Measurements from ENCODE around the gene TMEM131L. TPM values are rescaled to one million over a fixed set of nuclear protein-coding genes. Genes with fewer than 3 reads are reported as not detected.
A peak's percentile ranks its signal among the peaks of the same experiment; 100 is the strongest.

Gene TMEM131L
- polyA plus RNA-seq, 3 donors, result 11.2 to 58.3 (median 26.0) TPM

DNA sequence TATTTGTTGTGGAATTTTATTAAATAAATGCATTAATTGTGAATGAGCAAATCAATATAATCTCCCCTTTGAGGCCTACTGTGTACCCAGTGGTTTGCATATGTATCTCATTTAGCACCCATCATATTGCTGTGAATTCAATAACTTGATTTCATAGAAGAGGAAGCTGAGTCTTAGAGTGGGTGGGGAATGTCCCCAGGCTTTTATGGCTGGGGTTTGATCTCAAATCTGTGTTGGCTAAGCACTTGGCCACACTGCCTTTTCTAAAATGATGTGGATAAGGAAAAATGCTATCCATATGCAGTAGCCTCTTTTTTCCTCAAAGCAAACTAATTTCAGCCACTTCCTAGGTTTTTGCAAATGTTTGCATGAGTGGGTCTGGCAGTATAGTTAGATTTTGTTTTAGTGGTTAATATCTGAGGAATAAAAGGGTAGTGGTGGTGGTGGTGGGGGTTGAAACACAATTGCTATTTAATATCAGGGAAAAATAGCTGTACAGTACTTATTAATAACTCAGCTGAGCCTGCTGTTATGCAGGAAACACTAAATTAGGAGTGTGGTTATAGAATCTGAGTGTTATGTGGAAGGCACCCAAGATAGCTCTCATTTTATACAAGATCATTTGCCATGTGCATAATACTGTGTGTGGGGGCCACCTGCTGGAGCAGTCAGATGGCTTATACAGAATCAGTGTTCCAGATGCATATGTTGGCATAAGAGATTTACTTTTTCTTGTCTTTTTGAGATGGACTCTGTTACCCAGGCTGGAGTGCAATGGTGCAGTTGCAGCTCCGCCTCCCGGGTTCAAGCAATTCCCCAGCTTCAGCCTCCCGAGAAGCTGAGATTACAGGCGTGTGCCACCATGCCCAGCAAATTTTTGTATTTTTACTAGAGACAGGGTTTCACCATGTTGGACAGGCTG, 108.0 kb downstream of the TMEM131L start:
- peaks cover 96% of the 10 kb centered on the region for H4K20me1 ChIP-seq (ENCODE audit: insufficient read depth, low read length)
- no peaks in the 10 kb centered on the region for H3K9me3 ChIP-seq (replicated peaks in 1 of 2; ENCODE audit: control insufficient read depth in 1 of 2, insufficient read depth in 1 of 2, low read length in 2 of 2)
- H3K4me2 ChIP-seq (replicated peaks; ENCODE audit: extremely low read depth, low read length, poor library complexity, severe bottlenecking), result no peak overlapping the region
- H2AFZ ChIP-seq (ENCODE audit: insufficient read depth, low read depth, low read length, poor library complexity, severe bottlenecking), result no peak overlapping the region
- intact Hi-C loops (cut with micrococcal nuclease), result loop anchor here in 1 of 2 donors (10.0 kb wide), 1 partner anchor 139 kb away; no protein-coding TSS in a partner anchor
- H3K4me3 ChIP-seq (replicated peaks in 1 of 3; ENCODE audit: low read depth in 2 of 3, low read length in 3 of 3), result no peak overlapping the region
- peak in 1 of 3 donors; percentile 15 for DNase-seq
- TF ChIP-seq, protein P1, sequence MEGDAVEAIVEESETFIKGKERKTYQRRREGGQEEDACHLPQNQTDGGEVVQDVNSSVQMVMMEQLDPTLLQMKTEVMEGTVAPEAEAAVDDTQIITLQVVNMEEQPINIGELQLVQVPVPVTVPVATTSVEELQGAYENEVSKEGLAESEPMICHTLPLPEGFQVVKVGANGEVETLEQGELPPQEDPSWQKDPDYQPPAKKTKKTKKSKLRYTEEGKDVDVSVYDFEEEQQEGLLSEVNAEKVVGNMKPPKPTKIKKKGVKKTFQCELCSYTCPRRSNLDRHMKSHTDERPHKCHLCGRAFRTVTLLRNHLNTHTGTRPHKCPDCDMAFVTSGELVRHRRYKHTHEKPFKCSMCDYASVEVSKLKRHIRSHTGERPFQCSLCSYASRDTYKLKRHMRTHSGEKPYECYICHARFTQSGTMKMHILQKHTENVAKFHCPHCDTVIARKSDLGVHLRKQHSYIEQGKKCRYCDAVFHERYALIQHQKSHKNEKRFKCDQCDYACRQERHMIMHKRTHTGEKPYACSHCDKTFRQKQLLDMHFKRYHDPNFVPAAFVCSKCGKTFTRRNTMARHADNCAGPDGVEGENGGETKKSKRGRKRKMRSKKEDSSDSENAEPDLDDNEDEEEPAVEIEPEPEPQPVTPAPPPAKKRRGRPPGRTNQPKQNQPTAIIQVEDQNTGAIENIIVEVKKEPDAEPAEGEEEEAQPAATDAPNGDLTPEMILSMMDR (IDR thresholded peaks at IDR 0.05), result peak; percentile 9
- no peaks in the 10 kb centered on the region for H3K27me3 ChIP-seq (ENCODE audit: control insufficient read depth in 2 of 2, insufficient read depth in 2 of 2, low read length in 2 of 2)
- H3K79me2 ChIP-seq (ENCODE audit: insufficient read depth, low read length), result peaks cover 32% of the 10 kb centered on the region
- Mint-ChIP-seq H3K27ac (peak overlapping the region in 1 of 7 donors; percentile 63), H3K4me1 (peaks cover 30% of the 10 kb centered on the region), H3K9me3 (peaks cover 0 to 2% (median 0%) of the 10 kb centered on the region in 7 donors), H3K4me3 (no peak overlapping the region), H3K27me3 (ENCODE audit: low read depth in 3 of 3) (no peaks in the 10 kb centered on the region), H3K36me3 (peaks cover 39 to 43% of the 10 kb centered on the region in 2 donors)
- H3K9ac ChIP-seq (ENCODE audit: insufficient read depth, low read length, poor library complexity, severe bottlenecking), result no peak overlapping the region
- peak overlapping the region in 1 of 2 donors; percentile 13 for H3K27ac ChIP-seq (ENCODE audit: low read depth in 1 of 2, low read length in 2 of 2)
- H3K36me3 ChIP-seq (replicated peaks in 1 of 2; ENCODE audit: control insufficient read depth in 1 of 2, insufficient read depth in 2 of 2, low read length in 2 of 2), result peaks cover 22 to 59% of the 10 kb centered on the region in 2 donors
- H3K4me1 ChIP-seq (ENCODE audit: control insufficient read depth in 1 of 2, insufficient read depth in 2 of 2, low read length in 2 of 2), result peaks cover 0 to 12% of the 10 kb centered on the region in 2 donors
- 93% methylated on average over 3 of the region's 4 CpGs for WGBS (ENCODE audit: insufficient coverage)

DNA sequence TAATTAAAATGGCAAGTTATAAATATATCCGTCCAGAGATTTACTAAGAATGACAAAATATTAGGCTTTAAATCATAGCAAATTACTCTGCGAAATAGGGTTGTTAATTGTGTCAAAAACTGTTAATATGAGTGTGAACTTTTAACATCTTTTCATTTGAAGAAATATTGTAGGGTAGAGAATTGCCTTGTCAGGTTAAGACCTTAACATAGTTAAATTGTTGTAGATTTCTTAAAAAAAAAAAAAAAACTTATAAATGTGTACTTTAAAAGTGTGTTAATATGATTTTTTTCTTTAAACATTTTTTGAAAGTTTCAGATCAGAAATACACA, 110.2 kb downstream of the TMEM131L start:
- Histone ChIP-seq H3K9me3 (replicated peaks in 1 of 2; ENCODE audit: control insufficient read depth in 1 of 2, insufficient read depth in 1 of 2, low read length in 2 of 2) (no peaks in the 10 kb centered on the region), H4K20me1 (ENCODE audit: insufficient read depth, low read length) (peaks cover 93% of the 10 kb centered on the region), H3K36me3 (replicated peaks in 1 of 2; ENCODE audit: control insufficient read depth in 1 of 2, insufficient read depth in 2 of 2, low read length in 2 of 2) (peaks cover 24 to 60% of the 10 kb centered on the region in 2 donors), H3K4me2 (replicated peaks; ENCODE audit: extremely low read depth, low read length, poor library complexity, severe bottlenecking) (no peak overlapping the region), H3K9ac (ENCODE audit: insufficient read depth, low read length, poor library complexity, severe bottlenecking) (no peak overlapping the region), H3K4me1 (ENCODE audit: control insufficient read depth in 1 of 2, insufficient read depth in 2 of 2, low read length in 2 of 2) (peaks cover 0 to 12% of the 10 kb centered on the region in 2 donors), H2AFZ (ENCODE audit: insufficient read depth, low read depth, low read length, poor library complexity, severe bottlenecking) (no peak overlapping the region), H3K27me3 (ENCODE audit: control insufficient read depth in 2 of 2, insufficient read depth in 2 of 2, low read length in 2 of 2) (no peaks in the 10 kb centered on the region), H3K79me2 (ENCODE audit: insufficient read depth, low read length) (peaks cover 21% of the 10 kb centered on the region), H3K4me3 (replicated peaks in 1 of 3; ENCODE audit: low read depth in 2 of 3, low read length in 3 of 3) (no peak overlapping the region), H3K27ac (ENCODE audit: low read depth in 1 of 2, low read length in 2 of 2) (no peak overlapping the region)
- Mint-ChIP-seq H3K36me3 (peaks cover 34 to 44% of the 10 kb centered on the region in 2 donors), H3K27ac (peak overlapping the region in 1 of 7 donors; percentile 25), H3K9me3 (peaks cover 0 to 2% (median 0%) of the 10 kb centered on the region in 7 donors), H3K4me3 (no peak overlapping the region), H3K27me3 (ENCODE audit: low read depth in 3 of 3) (peaks cover 0 to 2% (median 0%) of the 10 kb centered on the region in 3 donors), H3K4me1 (peaks cover 33% of the 10 kb centered on the region)
- no CpG with 5 or more reads among the region's 2 CpGs for WGBS (ENCODE audit: insufficient coverage)
- TF ChIP-seq, protein P1 (IDR thresholded peaks at IDR 0.05), result peak; percentile 42
- no peak for DNase-seq
- intact Hi-C loops (cut with micrococcal nuclease), result loop anchor here (5.0 to 10.0 kb wide), 3 partner anchors 142 to 234 kb away; partner anchors contain the start of gene MND1 (in 1 of the 2)

Data from CD14-positive monocyte (primary cell).